Kidney (tissue), 14 donors: ENCODE measurements around the gene CAVIN4. TPM values are rescaled to one million over a fixed set of nuclear protein-coding genes. Genes with fewer than 3 reads are reported as not detected.
A peak's percentile ranks its signal among the peaks of the same experiment; 100 is the strongest.

Experiments
- DNase-seq, 5 donors: peaks; one replicate each; pipeline ENCODE4 v3.0.0-alpha.2; 2013 to 2020
- FAIRE-seq: peaks from 2 replicates; lab custom pipeline; 2012; peaks lifted over from hg19 to GRCh38; lab: Jason Lieb, UNC
- H3K27ac ChIP-seq, 2 donors: one replicate each; pipeline ENCODE4 v1.7.0; 2013; ENCODE audit warnings: low read depth in 2 of 2, low read length in 2 of 2, inconsistent platforms in 1 of 2
- H3K27me3 ChIP-seq: one replicate; pipeline ENCODE4 v1.7.1; 2013; ENCODE audit warnings: low read length, inconsistent platforms; ENCODE audit not compliant: control insufficient read depth, insufficient read depth
- H3K36me3 ChIP-seq, 3 donors: one replicate each; pipeline versions ENCODE4 v1.7.0 to v1.7.1; 2013; ENCODE audit warnings: low read length in 3 of 3, control low read depth in 1 of 3, inconsistent platforms in 1 of 3; ENCODE audit not compliant: insufficient read depth in 3 of 3, control insufficient read depth in 2 of 3
- H3K4me1 ChIP-seq, 3 donors: one replicate each; pipeline versions ENCODE4 v1.7.0 to v1.7.1; 2013; ENCODE audit warnings: low read length in 3 of 3, inconsistent platforms in 1 of 3, low read depth in 1 of 3; ENCODE audit not compliant: control insufficient read depth in 2 of 3, insufficient read depth in 2 of 3
- H3K4me3 ChIP-seq, 3 donors: one replicate each; pipeline versions ENCODE4 v1.7.0 to v1.8.1; 2013; ENCODE audit warnings: low read length in 3 of 3, control low read depth in 1 of 3, inconsistent platforms in 1 of 3
- H3K9ac ChIP-seq, 3 donors: one replicate each; pipeline versions ENCODE4 v1.7.0 to v1.7.1; 2013; ENCODE audit warnings: low read length in 3 of 3, control low read depth in 1 of 3, inconsistent platforms in 1 of 3
- H3K9me3 ChIP-seq, 3 donors: one replicate each; pipeline versions ENCODE4 v1.7.0 to v1.7.1; 2013; ENCODE audit warnings: low read length in 3 of 3, control low read depth in 1 of 3, inconsistent platforms in 1 of 3; ENCODE audit not compliant: control insufficient read depth in 2 of 3, insufficient read depth in 1 of 3
- intact Hi-C: fragments of 100-400 bp; cut with DNase I; formaldehyde crosslinking; loops from one replicate; pipeline ENCODE4 v1.11.1; 2022
- polyA plus RNA-seq: library from polyadenylated mRNA; stranded (reverse); fragments of 350-450 nt; fragmentation: Illumina TruSeq; extraction: RNeasy Lipid Tissue Mini Kit (QIAGEN cat#74804); gene quantifications from one replicate; pipeline ENCODE4 v1.2.3, GENCODE V29; 2014; ENCODE audit warnings: low read depth, low replicate concordance; ENCODE audit not compliant: insufficient read depth
- total RNA-seq: library from RNA; stranded (reverse); fragmentation: NEBNext Ultra II Directional; extraction: Animal tissue kit (Norgen Biotek cat#: 25700); gene quantifications from one replicate; pipeline ENCODE4 v1.2.1, GENCODE V29; 2021
- TF ChIP-seq, protein P1 (sequence below): IDR thresholded peaks from 3 replicates; pipeline ENCODE4 v1.5.1; 2012; ENCODE audit warnings: mild to moderate bottlenecking, moderate library complexity, borderline replicate concordance; ENCODE audit not compliant: insufficient read depth; ENCODE audit errors: extremely low read depth
- donor health status: control.
- donor health status: control.
- donor health status: control.
- donor health status: control.
- donor health status: control.
- donor health status: DM: yes; HTN: yes; CAD: no.
- donor health status: Normal renal cell carcinoma (clear cell type).

The CAVIN4 gene
- total and polyA plus RNA-seq, 2 donors from 2014 or later: 0.13 to 0.24 TPM

GRCh38 chr9:100598641-100599145, 20.8 kb downstream of the CAVIN4 start:
- intact Hi-C loops: no loop called here
- peak overlapping the region; percentile 76 to 80 (median 78) for H3K4me3 ChIP-seq
- FAIRE-seq: no peak

GRCh38 chr9:100600521-100601079, 22.7 kb downstream of the CAVIN4 start:
- H3K9me3 ChIP-seq: no peaks in the 10 kb centered on the region
- FAIRE-seq (no peak), DNase-seq (no peak)
- peaks cover 0 to 5% (median 0%) of the 10 kb centered on the region in 3 donors for H3K4me1 ChIP-seq
- TF ChIP-seq, protein P1, sequence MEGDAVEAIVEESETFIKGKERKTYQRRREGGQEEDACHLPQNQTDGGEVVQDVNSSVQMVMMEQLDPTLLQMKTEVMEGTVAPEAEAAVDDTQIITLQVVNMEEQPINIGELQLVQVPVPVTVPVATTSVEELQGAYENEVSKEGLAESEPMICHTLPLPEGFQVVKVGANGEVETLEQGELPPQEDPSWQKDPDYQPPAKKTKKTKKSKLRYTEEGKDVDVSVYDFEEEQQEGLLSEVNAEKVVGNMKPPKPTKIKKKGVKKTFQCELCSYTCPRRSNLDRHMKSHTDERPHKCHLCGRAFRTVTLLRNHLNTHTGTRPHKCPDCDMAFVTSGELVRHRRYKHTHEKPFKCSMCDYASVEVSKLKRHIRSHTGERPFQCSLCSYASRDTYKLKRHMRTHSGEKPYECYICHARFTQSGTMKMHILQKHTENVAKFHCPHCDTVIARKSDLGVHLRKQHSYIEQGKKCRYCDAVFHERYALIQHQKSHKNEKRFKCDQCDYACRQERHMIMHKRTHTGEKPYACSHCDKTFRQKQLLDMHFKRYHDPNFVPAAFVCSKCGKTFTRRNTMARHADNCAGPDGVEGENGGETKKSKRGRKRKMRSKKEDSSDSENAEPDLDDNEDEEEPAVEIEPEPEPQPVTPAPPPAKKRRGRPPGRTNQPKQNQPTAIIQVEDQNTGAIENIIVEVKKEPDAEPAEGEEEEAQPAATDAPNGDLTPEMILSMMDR: no peak
- no peaks in the 10 kb centered on the region for H3K36me3 ChIP-seq
- H3K9ac ChIP-seq: no peak overlapping the region
- H3K4me3 ChIP-seq: no peak overlapping the region
- intact Hi-C loops: no loop called here
- no peaks in the 10 kb centered on the region for H3K27me3 ChIP-seq
- H3K27ac ChIP-seq: no peak overlapping the region

More at GRCh38 chr9:100598641-100599145, 20.8 kb downstream of the CAVIN4 start:
- Histone ChIP-seq H3K27me3 (no peaks in the 10 kb centered on the region), H3K27ac (no peak overlapping the region), H3K9ac (peak overlapping the region; percentile 3 to 68 (median 61)), H3K4me1 (peaks cover 0 to 5% (median 0%) of the 10 kb centered on the region in 3 donors), H3K36me3 (no peaks in the 10 kb centered on the region), H3K9me3 (no peaks in the 10 kb centered on the region)
- peak; percentile 92 to 94 (median 94) for DNase-seq
- TF ChIP-seq, protein P1: no peak

- peak in 3 of 5 donors; percentile 47 to 71 (median 54) for DNase-seq
- Histone ChIP-seq H3K9me3 (no peaks in the 10 kb centered on the region), H3K9ac (no peak overlapping the region), H3K4me3 (no peak overlapping the region), H3K27ac (no peak overlapping the region), H3K4me1 (peaks cover 0 to 5% (median 0%) of the 10 kb centered on the region in 3 donors), H3K36me3 (no peaks in the 10 kb centered on the region), H3K27me3 (no peaks in the 10 kb centered on the region)
- intact Hi-C loops: no loop called here
- TF ChIP-seq, protein P1: peak; percentile 57
- FAIRE-seq: no peak
Observed at GRCh38 chr9:100601216-100601615, 23.3 kb downstream of the CAVIN4 start.
